Ovary (tissue), 3 donors: ENCODE measurements around the gene SH3PXD2B.

Source experiments
- POLR2A ChIP-seq: fragments of 450-650 bp; IDR thresholded peaks from one replicate; pipeline ENCODE4 v1.6.1; 2017; ENCODE audit warnings: antibody characterized with exemption, mild to moderate bottlenecking, moderate library complexity
- TF ChIP-seq, protein P1 (sequence below), 3 donors: fragments of 450-650 bp in 2 of 3; fragments of 200-600 bp in 1 of 3; IDR thresholded peaks; one replicate each; pipeline versions ENCODE4 v1.5.1 to v1.8.0; 2016 to 2022; ENCODE audit warnings: antibody characterized with exemption in 3 of 3, mild to moderate bottlenecking in 1 of 3
- donor health status: DM: no; HTN: no; CAD: no.

DNA sequence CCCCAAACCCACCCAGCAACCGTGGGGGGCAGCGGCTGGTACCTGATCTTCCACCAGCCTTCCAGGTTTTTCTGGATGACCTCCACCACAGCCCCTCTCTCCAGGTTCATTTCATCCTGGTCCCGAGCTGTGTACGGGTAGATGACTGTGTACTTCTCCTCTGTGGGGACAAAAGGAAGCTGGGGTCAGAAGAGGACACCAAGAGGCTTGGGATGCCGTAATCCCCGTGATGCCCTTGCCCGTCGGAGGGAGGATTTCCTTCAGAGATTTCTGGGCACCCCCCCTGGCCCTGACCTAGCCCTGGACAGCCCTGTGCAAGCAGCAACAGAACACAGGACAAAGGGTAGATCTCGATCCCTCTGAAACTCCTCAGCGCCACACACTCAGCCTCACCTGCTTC, 100.5 kb downstream of the SH3PXD2B start:
- TF ChIP-seq, protein P1, sequence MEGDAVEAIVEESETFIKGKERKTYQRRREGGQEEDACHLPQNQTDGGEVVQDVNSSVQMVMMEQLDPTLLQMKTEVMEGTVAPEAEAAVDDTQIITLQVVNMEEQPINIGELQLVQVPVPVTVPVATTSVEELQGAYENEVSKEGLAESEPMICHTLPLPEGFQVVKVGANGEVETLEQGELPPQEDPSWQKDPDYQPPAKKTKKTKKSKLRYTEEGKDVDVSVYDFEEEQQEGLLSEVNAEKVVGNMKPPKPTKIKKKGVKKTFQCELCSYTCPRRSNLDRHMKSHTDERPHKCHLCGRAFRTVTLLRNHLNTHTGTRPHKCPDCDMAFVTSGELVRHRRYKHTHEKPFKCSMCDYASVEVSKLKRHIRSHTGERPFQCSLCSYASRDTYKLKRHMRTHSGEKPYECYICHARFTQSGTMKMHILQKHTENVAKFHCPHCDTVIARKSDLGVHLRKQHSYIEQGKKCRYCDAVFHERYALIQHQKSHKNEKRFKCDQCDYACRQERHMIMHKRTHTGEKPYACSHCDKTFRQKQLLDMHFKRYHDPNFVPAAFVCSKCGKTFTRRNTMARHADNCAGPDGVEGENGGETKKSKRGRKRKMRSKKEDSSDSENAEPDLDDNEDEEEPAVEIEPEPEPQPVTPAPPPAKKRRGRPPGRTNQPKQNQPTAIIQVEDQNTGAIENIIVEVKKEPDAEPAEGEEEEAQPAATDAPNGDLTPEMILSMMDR (IDR thresholded peaks at IDR 0.05): no peak
- no peak for TF ChIP-seq POLR2A
